Trophoblast cell (in vitro differentiated cells and primary cell): ENCODE data around the gene LUM. TPM values are rescaled to one million over a fixed set of nuclear protein-coding genes. Genes with fewer than 3 reads are reported as not detected.

Experiments
- DNase-seq, 2 donors: peaks; one replicate each; pipeline ENCODE4 v3.0.0-alpha.2; 2016
- H2AFZ ChIP-seq: 2 replicates; pipeline ENCODE4 v1.6.1; 2013; ENCODE audit warnings: low read length, moderate library complexity, mild to moderate bottlenecking; ENCODE audit not compliant: insufficient read depth, poor library complexity
- H2AK5ac ChIP-seq: 2 replicates; pipeline ENCODE4 v1.6.1; 2013; ENCODE audit warnings: mild to moderate bottlenecking, low read length
- H2BK120ac ChIP-seq: 2 replicates; pipeline ENCODE4 v1.6.1; 2013; ENCODE audit warnings: low read length, mild to moderate bottlenecking, moderate library complexity; ENCODE audit not compliant: insufficient read depth, poor library complexity
- H2BK12ac ChIP-seq: 2 replicates; pipeline ENCODE4 v1.6.1; 2013; ENCODE audit warnings: mild to moderate bottlenecking, low read length, moderate library complexity
- H2BK5ac ChIP-seq: 2 replicates; pipeline ENCODE4 v1.6.1; 2013; ENCODE audit warnings: low read length, low read depth, moderate library complexity, mild to moderate bottlenecking; ENCODE audit not compliant: poor library complexity
- H3K14ac ChIP-seq: 2 replicates; pipeline ENCODE4 v1.6.1; 2013; ENCODE audit warnings: mild to moderate bottlenecking, low read length
- H3K18ac ChIP-seq: 2 replicates; pipeline ENCODE4 v1.6.1; 2013; ENCODE audit warnings: mild to moderate bottlenecking, low read length
- H3K23ac ChIP-seq: 2 replicates; pipeline ENCODE4 v1.6.1; 2013; ENCODE audit warnings: low read length
- H3K27ac ChIP-seq: 2 replicates; pipeline ENCODE4 v1.5.1; 2013; ENCODE audit warnings: low read depth, mild to moderate bottlenecking, inconsistent platforms, low read length, moderate library complexity
- H3K27me3 ChIP-seq: 2 replicates; pipeline ENCODE4 v1.6.1; 2013; ENCODE audit warnings: inconsistent platforms, mild to moderate bottlenecking, low read length, moderate library complexity; ENCODE audit not compliant: insufficient read depth
- H3K36me3 ChIP-seq, 2 experiments: 1 replicate in 1 of 2; 2 replicates in 1 of 2; pipeline ENCODE4 v1.6.1; 2013; ENCODE audit warnings: low read length in 2 of 2, mild to moderate bottlenecking in 2 of 2, moderate library complexity in 1 of 2; ENCODE audit not compliant: insufficient read depth in 2 of 2, control insufficient read depth in 1 of 2
- H3K4ac ChIP-seq: 2 replicates; pipeline ENCODE4 v1.6.1; 2013; ENCODE audit warnings: low read depth, mild to moderate bottlenecking, low read length, moderate library complexity
- H3K4me1 ChIP-seq, 2 experiments: 1 replicate in 1 of 2; 2 replicates in 1 of 2; pipeline ENCODE4 v1.6.1; 2013; ENCODE audit warnings: low read length in 2 of 2, mild to moderate bottlenecking in 2 of 2, moderate library complexity in 1 of 2; ENCODE audit not compliant: insufficient read depth in 2 of 2, control insufficient read depth in 1 of 2
- H3K4me2 ChIP-seq: 2 replicates; pipeline ENCODE4 v1.6.1; 2013; ENCODE audit warnings: inconsistent platforms, mild to moderate bottlenecking, low read length, moderate library complexity
- H3K4me3 ChIP-seq: 2 replicates; pipeline ENCODE4 v1.5.1; 2013; ENCODE audit warnings: mild to moderate bottlenecking, low read depth, low read length, inconsistent platforms
- H3K79me1 ChIP-seq: one replicate; pipeline ENCODE4 v1.6.1; 2013; ENCODE audit warnings: low read length
- H3K79me2 ChIP-seq: 2 replicates; pipeline ENCODE4 v1.6.1; 2013; ENCODE audit warnings: low read length, mild to moderate bottlenecking; ENCODE audit not compliant: control insufficient read depth, insufficient read depth, poor library complexity
- H3K9ac ChIP-seq: 2 replicates; pipeline ENCODE4 v1.6.1; 2013; ENCODE audit warnings: mild to moderate bottlenecking, low read length
- H3K9me3 ChIP-seq: 2 replicates; pipeline ENCODE4 v1.6.1; 2013; ENCODE audit warnings: low read depth, mild to moderate bottlenecking, control low read depth, inconsistent platforms, low read length; ENCODE audit not compliant: insufficient read depth
- H4K12ac ChIP-seq: 2 replicates; pipeline ENCODE4 v1.6.1; 2013; ENCODE audit warnings: low read depth, mild to moderate bottlenecking, low read length, moderate library complexity
- H4K8ac ChIP-seq: 2 replicates; pipeline ENCODE4 v1.6.1; 2013; ENCODE audit warnings: low read depth, mild to moderate bottlenecking, low read length, moderate library complexity
- H4K91ac ChIP-seq: one replicate; pipeline ENCODE4 v1.6.1; 2013; ENCODE audit warnings: low read depth, mild to moderate bottlenecking, low read length, moderate library complexity
- WGBS: extraction: QIAGEN DNeasy Blood & Tissue Kit; methylation state at CpG from one replicate; pipeline ENCODE4 v1.1.7; 2013; ENCODE audit warnings: missing lambda C conversion rate; ENCODE audit not compliant: insufficient read length, insufficient coverage; ENCODE audit errors: extremely low coverage; 5-methylcytosine and 5-hydroxymethylcytosine counted together
- polyA plus RNA-seq: library from polyadenylated mRNA; stranded (reverse); fragments of 200-250 nt; gene quantifications from 2 replicates; pipeline ENCODE4 v1.2.3, GENCODE V29; 2013

LUM gene
- polyA plus RNA-seq: 921 and 976 TPM in 2 replicates

GRCh38 chr12:91111366-91112325 lies at the start of gene LUM:
LUM (minus strand) TSS chr12:91111494; CDS start chr12:91108979, 2,515 bp downstream.
- H3K4ac ChIP-seq: no peak within 1 kb of the TSS
- no peaks in the 10 kb centered on the region for H3K9me3 ChIP-seq
- H3K14ac ChIP-seq: no peak within 1 kb of the TSS
- H3K9ac ChIP-seq: no peak within 1 kb of the TSS
- no CpG with 5 or more reads among the region's 7 CpGs for WGBS
- peaks cover 3% of the 10 kb centered on the region for H3K79me2 ChIP-seq
- no peak within 1 kb of the TSS for H4K12ac ChIP-seq
- no peak within 1 kb of the TSS for H3K18ac ChIP-seq
- H3K36me3 ChIP-seq: peaks cover 2 to 7% of the 10 kb centered on the region in 2 experiments
- H2AFZ ChIP-seq: no peak within 1 kb of the TSS
- no peak within 1 kb of the TSS for H2AK5ac ChIP-seq
- H3K79me1 ChIP-seq: peaks cover 10% of the 10 kb centered on the region
- no peak within 1 kb of the TSS for H2BK12ac ChIP-seq
- no peak within 1 kb of the TSS for H4K91ac ChIP-seq
- no peak within 1 kb of the TSS for H4K8ac ChIP-seq
- no peak within 1 kb of the TSS for H2BK5ac ChIP-seq
- H3K4me3 ChIP-seq: peak within 1 kb of the TSS; percentile 11
- no peak within 1 kb of the TSS for H2BK120ac ChIP-seq
- peak in 1 of 2 donors; percentile 31 for DNase-seq
- peaks cover 3 to 11% of the 10 kb centered on the region in 2 experiments for H3K4me1 ChIP-seq
- H3K27me3 ChIP-seq: no peaks in the 10 kb centered on the region
- no peak within 1 kb of the TSS for H3K23ac ChIP-seq
- H3K4me2 ChIP-seq: peak within 1 kb of the TSS; percentile 53
- H3K27ac ChIP-seq: peak within 1 kb of the TSS; percentile 95

- no peak overlapping the region for H4K8ac ChIP-seq
- H2BK120ac ChIP-seq: no peak overlapping the region
- no peak overlapping the region for H2AFZ ChIP-seq
- H4K12ac ChIP-seq: no peak overlapping the region
- H2AK5ac ChIP-seq: no peak overlapping the region
- no peaks in the 10 kb centered on the region for H3K36me3 ChIP-seq
- no peak overlapping the region for H3K23ac ChIP-seq
- H3K9me3 ChIP-seq: no peaks in the 10 kb centered on the region
- no peaks in the 10 kb centered on the region for H3K79me1 ChIP-seq
- no peak overlapping the region for H3K14ac ChIP-seq
- H3K18ac ChIP-seq: no peak overlapping the region
- H3K4me2 ChIP-seq: no peak overlapping the region
- H3K4me3 ChIP-seq: no peak overlapping the region
- H3K4me1 ChIP-seq: no peaks in the 10 kb centered on the region
- no peak overlapping the region for H2BK5ac ChIP-seq
- H3K27me3 ChIP-seq: no peaks in the 10 kb centered on the region
- no peak overlapping the region for H3K4ac ChIP-seq
- no peaks in the 10 kb centered on the region for H3K79me2 ChIP-seq
- H2BK12ac ChIP-seq: no peak overlapping the region
- H3K9ac ChIP-seq: no peak overlapping the region
- no peak overlapping the region for H3K27ac ChIP-seq
- no peak overlapping the region for H4K91ac ChIP-seq
- DNase-seq: no peak
Observed at GRCh38 chr12:91161009-91161408, 49.7 kb upstream of the LUM start.

GRCh38 chr12:91155990-91156389 lies 44.7 kb upstream of the LUM start:
- no CpG with 5 or more reads among the region's 2 CpGs for WGBS
- DNase-seq: no peak
- no peak overlapping the region for H3K4ac ChIP-seq
- no peak overlapping the region for H4K12ac ChIP-seq
- no peak overlapping the region for H2AK5ac ChIP-seq
- H2BK12ac ChIP-seq: no peak overlapping the region
- no peak overlapping the region for H3K27ac ChIP-seq
- H2AFZ ChIP-seq: no peak overlapping the region
- H4K8ac ChIP-seq: no peak overlapping the region
- no peak overlapping the region for H3K23ac ChIP-seq
- no peaks in the 10 kb centered on the region for H3K79me2 ChIP-seq
- H3K18ac ChIP-seq: no peak overlapping the region
- H3K4me1 ChIP-seq: no peaks in the 10 kb centered on the region
- H3K4me2 ChIP-seq: no peak overlapping the region
- no peaks in the 10 kb centered on the region for H3K79me1 ChIP-seq
- H3K14ac ChIP-seq: no peak overlapping the region
- no peak overlapping the region for H3K9ac ChIP-seq
- H3K9me3 ChIP-seq: no peaks in the 10 kb centered on the region
- H3K36me3 ChIP-seq: peaks cover under 1 to 2% of the 10 kb centered on the region in 2 experiments
- no peak overlapping the region for H4K91ac ChIP-seq
- no peaks in the 10 kb centered on the region for H3K27me3 ChIP-seq
- H2BK5ac ChIP-seq: no peak overlapping the region
- no peak overlapping the region for H2BK120ac ChIP-seq
- no peak overlapping the region for H3K4me3 ChIP-seq

GRCh38 chr12:91154131-91154530 lies 42.8 kb upstream of the LUM start:
- Histone ChIP-seq H4K12ac (no peak overlapping the region), H3K79me1 (no peaks in the 10 kb centered on the region), H3K36me3 (peaks cover 2% of the 10 kb centered on the region in 2 experiments), H4K8ac (no peak overlapping the region), H3K9ac (no peak overlapping the region), H2BK120ac (no peak overlapping the region), H2BK12ac (no peak overlapping the region), H3K27ac (no peak overlapping the region), H3K79me2 (no peaks in the 10 kb centered on the region), H3K4ac (no peak overlapping the region), H3K9me3 (no peaks in the 10 kb centered on the region), H2AFZ (no peak overlapping the region), H3K4me3 (no peak overlapping the region), H3K14ac (no peak overlapping the region), H3K4me1 (no peaks in the 10 kb centered on the region), H2AK5ac (no peak overlapping the region), H2BK5ac (no peak overlapping the region), H3K18ac (no peak overlapping the region), H3K4me2 (no peak overlapping the region), H4K91ac (no peak overlapping the region), H3K23ac (no peak overlapping the region), H3K27me3 (no peaks in the 10 kb centered on the region)
- DNase-seq: no peak
- no CpG with 5 or more reads among the region's 3 CpGs for WGBS
